NT2/D1 (cell line): ENCODE measurements around the gene MOV10L1.

Experiments used
- SUZ12 ChIP-seq: IDR thresholded peaks from 2 replicates; pipeline ENCODE4 v1.6.1; 2011; ENCODE audit not compliant: insufficient read length, insufficient read depth; ENCODE audit errors: extremely low read depth
- ZNF274 ChIP-seq: IDR thresholded peaks from 2 replicates; pipeline ENCODE4 v1.6.1; 2011; ENCODE audit warnings: mild to moderate bottlenecking, low read depth, low read length

GRCh38 chr22:50088096-50088495, 1.7 kb upstream of the MOV10L1 start:
- no peak for TF ChIP-seq SUZ12
- TF ChIP-seq ZNF274, result no peak
